Measurements from ENCODE around the gene PHF21A. TPM values are rescaled to one million over a fixed set of nuclear protein-coding genes. Genes with fewer than 3 reads are reported as not detected.

The PHF21A gene
- total and polyA plus RNA-seq, 2 of the 8 experiments (the other 6 are each of a cell fraction or from before 2014, with no cell fraction given), result 17.6 to 40.3 TPM

- Histone ChIP-seq H3K56ac (replicated peaks; ENCODE audit: insufficient read length, low read depth, low read length) (no peak overlapping the region), H4K8ac (ENCODE audit: extremely low read depth, insufficient read depth, low read length) (no peak overlapping the region), H3K4ac (replicated peaks; ENCODE audit: insufficient read length, low read depth, low read length) (peak overlapping the region; percentile 3), H3K4me3 (ENCODE audit: extremely low read depth in 1 of 4, insufficient read depth in 2 of 4, low read depth in 3 of 4, low read length in 4 of 4) (no peak overlapping the region), H3K9me3 (ENCODE audit: insufficient read depth in 2 of 2, low read depth in 1 of 2, low read length in 1 of 2) (no peaks in the 10 kb centered on the region), H2BK15ac (ENCODE audit: low read length) (peak overlapping the region; percentile 19; the same call in 1 of the 2 replicates), H3K27me3 (replicated peaks in 1 of 4; ENCODE audit: control insufficient read depth in 3 of 4, extremely low read depth in 1 of 4, insufficient read depth in 3 of 4, low read length in 3 of 4) (peaks cover 0 to 9% (median 0%) of the 10 kb centered on the region in 4 experiments; a peak in 3 of 7 replicates), H4K91ac (replicated peaks; ENCODE audit: insufficient read length, low read length) (peak overlapping the region; percentile 29), H3K27ac (ENCODE audit: low read depth, low read length) (no peak overlapping the region), H3K36me3 (ENCODE audit: control insufficient read depth in 2 of 4, insufficient read depth in 4 of 4, low read length in 3 of 4) (peaks cover 0 to 12% (median 5%) of the 10 kb centered on the region in 4 experiments; a peak in 4 of 8 replicates), H3K79me2 (ENCODE audit: control insufficient read depth in 1 of 2, insufficient read depth in 2 of 2, low read length in 2 of 2) (peaks cover 0 to 17% of the 10 kb centered on the region in 2 experiments; a peak in 1 of 4 replicates), H2BK120ac (replicated peaks; ENCODE audit: low read depth, low read length) (peak overlapping the region; percentile 7), H2BK5ac (ENCODE audit: low read depth, low read length) (peak overlapping the region; percentile 87; the same call in 1 of the 2 replicates), H2AK5ac (ENCODE audit: low read depth, low read length) (peak overlapping the region; percentile 96; the same call in 1 of the 2 replicates), H3K4me1 (replicated peaks in 1 of 4; ENCODE audit: control insufficient read depth in 3 of 4, insufficient read depth in 4 of 4, low read length in 3 of 4) (peaks cover 12 to 33% (median 24%) of the 10 kb centered on the region in 4 experiments), H2BK20ac (ENCODE audit: low read length) (peak overlapping the region; percentile 86; the same call in 1 of the 2 replicates), H2AFZ (ENCODE audit: low read length) (no peak overlapping the region), H3K4me2 (ENCODE audit: insufficient read depth in 1 of 2, low read depth in 2 of 2, low read length in 2 of 2) (peak overlapping the region; percentile 18 to 91; a peak in 3 of 4 replicates), H2BK12ac (ENCODE audit: low read depth, low read length) (peak overlapping the region; percentile 97), H4K20me1 (replicated peaks in 1 of 2; ENCODE audit: control insufficient read depth in 1 of 2, insufficient read depth in 2 of 2, low read length in 2 of 2) (peaks cover 11 to 21% of the 10 kb centered on the region in 2 experiments), H3K23me2 (ENCODE audit: low read depth, low read length) (peaks cover 22% of the 10 kb centered on the region), H3K79me1 (ENCODE audit: low read depth, low read length) (peaks cover 19% of the 10 kb centered on the region), H3K14ac (ENCODE audit: insufficient read length) (no peak overlapping the region), H4K5ac (ENCODE audit: insufficient read length, low read depth, low read length) (peak overlapping the region; percentile 4), H3K23ac (ENCODE audit: insufficient read length) (no peak overlapping the region), H3K18ac (ENCODE audit: extremely low read depth, low read length) (peak overlapping the region; percentile 62), H3K9ac (replicated peaks in 1 of 4; ENCODE audit: extremely low read depth in 1 of 4, low read depth in 3 of 4, low read length in 3 of 4) (no peak overlapping the region; a peak in 1 of 7 replicates)
- FAIRE-seq (no peak), DNase-seq (ENCODE audit: low read depth in 1 of 2, low spot score in 2 of 2) (no peak)
- POLR2A ChIA-PET (ENCODE audit: partially characterized antibody), result interaction anchor here (0.7 to 9.8 kb wide), 7 partner anchors 11 to 323 kb away, joined by 3 to 115 read pairs (median 4); no protein-coding TSS in a partner anchor
- CTCF ChIA-PET (ENCODE audit: partially characterized antibody), result interaction anchor here (2.0 kb wide), 1 partner anchor 21 kb away, joined by 7 read pairs; no protein-coding TSS in a partner anchor
- 82% methylated on average over 13 of the region's 13 CpGs; no CpG with 5 or more reads in 1 of the 2 experiments for WGBS, 2 experiments (ENCODE audit: extremely low coverage in 1 of 2, insufficient coverage in 1 of 2, insufficient read length in 1 of 2, insufficient replicate concordance in 2 of 2, low coverage in 1 of 2, low lambda C conversion rate in 2 of 2, missing lambda C conversion rate in 1 of 2)
- TF ChIP-seq E2F6 (IDR thresholded peaks at IDR 0.05) (no peak), HDAC6 (IDR thresholded peaks at IDR 0.05; ENCODE audit: low read depth, low read length) (no peak), SP2 (IDR thresholded peaks at IDR 0.05; ENCODE audit: low read length) (no peak), TAF1 (IDR thresholded peaks at IDR 0.05; ENCODE audit: low read depth, low read length) (0 out of 2 replicates have a peak, but pooled peaks have one; percentile 21), CEBPB (IDR thresholded peaks at IDR 0.05; ENCODE audit: low read depth, low read length) (no peak), RXRA (IDR thresholded peaks at IDR 0.05; ENCODE audit: insufficient read depth, low read depth, low read length) (no peak), SUZ12 (IDR thresholded peaks at IDR 0.05; ENCODE audit: low read length) (no peak), KDM5A (IDR thresholded peaks at IDR 0.05; ENCODE audit: low read length) (no peak)
Observed at GRCh38 chr11:45919806-45920530, 201.3 kb downstream of the PHF21A start.
